K562 (cell line): ENCODE measurements around the gene GABBR1. TPM values are rescaled to one million over a fixed set of nuclear protein-coding genes. Genes with fewer than 3 reads are reported as not detected.
A peak's percentile ranks its signal among the peaks of the same experiment; 100 is the strongest.

Source experiments
- BRD4 ChIP-seq: fragments of 200-600 bp; sonication (generic); IDR thresholded peaks from 2 replicates; pipeline ENCODE4 v1.6.1; 2017; ENCODE audit warnings: inconsistent platforms
- EGR1 ChIP-seq: fragments of 450-650 bp; conservative IDR thresholded peaks from 2 replicates; pipeline ENCODE4 v1.6.1; 2017; ENCODE audit warnings: mild to moderate bottlenecking
- OTX1 ChIP-seq: fragments of 450-650 bp; formaldehyde crosslinking; IDR thresholded peaks from 2 replicates; pipeline ENCODE4 v1.4.0; 2022; ENCODE audit warnings: mild to moderate bottlenecking
- RREB1 ChIP-seq: fragments of 250-450 bp; sonication (Bioruptor Pico); IDR thresholded peaks from 2 replicates; pipeline ENCODE4 v1.4.0; 2020
- SAP30 ChIP-seq: fragments of 200-600 bp; sonication (generic); IDR thresholded peaks from 2 replicates; pipeline ENCODE4 v1.6.1; 2012; ENCODE audit warnings: borderline replicate concordance, low read depth, mild to moderate bottlenecking, moderate library complexity, low read length, control low read depth, inconsistent platforms; ENCODE audit not compliant: insufficient read depth, poor library complexity, severe bottlenecking
- SP2 ChIP-seq: IDR thresholded peaks from 2 replicates; pipeline ENCODE4 v1.6.1; 2011; ENCODE audit warnings: mild to moderate bottlenecking, low read depth, low read length, moderate library complexity; ENCODE audit not compliant: poor library complexity, severe bottlenecking; ENCODE audit errors: extremely low read depth
- TBL1XR1 ChIP-seq, 2 experiments: IDR thresholded peaks; 2 replicates each; pipeline ENCODE4 v1.6.1; 2012; ENCODE audit warnings: improper control_type of control experiment in 2 of 2, low read length in 2 of 2, mild to moderate bottlenecking in 1 of 2
- THAP7 ChIP-seq: fragments of 250-450 bp; sonication (Bioruptor Pico); IDR thresholded peaks from 2 replicates; pipeline ENCODE4 v1.5.0; 2021
- XRCC4 ChIP-seq: IDR thresholded peaks from one replicate; pipeline ENCODE4 v1.6.1; 2011; ENCODE audit not compliant: insufficient read depth, insufficient read length; ENCODE audit errors: extremely low read depth
- ZBTB7A ChIP-seq: IDR thresholded peaks from 2 replicates; pipeline ENCODE4 v1.6.1; 2011; ENCODE audit warnings: low read depth, mild to moderate bottlenecking, low read length, moderate library complexity, borderline replicate concordance; ENCODE audit not compliant: control insufficient read depth
- ZKSCAN3 ChIP-seq: fragments of 250-450 bp; sonication (Bioruptor Pico); IDR thresholded peaks from 2 replicates; pipeline ENCODE4 v1.4.0; 2020
- ZNF134 ChIP-seq: fragments of 250-450 bp; sonication (Bioruptor Pico); conservative IDR thresholded peaks from 2 replicates; pipeline ENCODE4 v1.4.0; 2020
- ZNF212 ChIP-seq: fragments of 450-650 bp; formaldehyde crosslinking; IDR thresholded peaks from 2 replicates; pipeline ENCODE4 v1.4.0; 2020; ENCODE audit warnings: mild to moderate bottlenecking
- ZNF224 ChIP-seq: sonication (generic); formaldehyde crosslinking; IDR thresholded peaks from 2 replicates; pipeline ENCODE4 v1.8.0; 2022; ENCODE audit warnings: mild to moderate bottlenecking, missing genetic modification reagents
- ZNF445 ChIP-seq: fragments of 250-450 bp; sonication (Bioruptor Pico); IDR thresholded peaks from 2 replicates; pipeline ENCODE4 v1.4.0; 2020; ENCODE audit warnings: low read depth, mild to moderate bottlenecking, moderate library complexity
- polyA plus RNA-seq, 8 experiments: library from polyadenylated mRNA; depleted of rRNA in 4 of 8; stranded (reverse) in 5 of 8; unstranded in 3 of 8; fragments of >200 nt; fragmentation: Nextera tagmentation in 2 of 8; fragmentation: Illumina TruSeq in 1 of 8; extraction: Ambion mirVana in 2 of 8; extraction: Trizol in 1 of 8; gene quantifications; 2 replicates each; pipeline versions ENCODE4 v1.2.1 to v1.2.3, GENCODE V29; 2011 to 2014; ENCODE audit warnings: inconsistent platforms in 1 of 8, missing spikeins in 1 of 8
- total RNA-seq, 7 experiments: library from RNA; depleted of rRNA in 6 of 7; stranded (reverse); fragments of >200 nt in 6 of 7; fragmentation: Illumina TruSeq in 2 of 7; extraction: Trizol in 2 of 7; gene quantifications; 2 replicates each; pipeline versions ENCODE4 v1.2.1 to v1.2.3, GENCODE V29; 2011 to 2021; ENCODE audit warnings: low replicate concordance in 1 of 7
- TF ChIP-seq, protein P1 (sequence below): sonication (generic); formaldehyde crosslinking; IDR thresholded peaks from 2 replicates; pipeline ENCODE4 v1.8.0; 2022; ENCODE audit warnings: missing genetic modification reagents, mild to moderate bottlenecking, moderate library complexity, borderline replicate concordance
- TF ChIP-seq, protein P2 (sequence below): fragments of 250-450 bp; sonication (Bioruptor Pico); IDR thresholded peaks from 2 replicates; pipeline ENCODE4 v1.4.0; 2020; ENCODE audit warnings: mild to moderate bottlenecking, moderate library complexity, borderline replicate concordance

GABBR1 gene
- total and polyA plus RNA-seq, 9 of the 15 experiments (the other 6 are each of a cell fraction or from before 2014, with no cell fraction given): 2.2 to 48.3 (median 20.8) TPM

DNA sequence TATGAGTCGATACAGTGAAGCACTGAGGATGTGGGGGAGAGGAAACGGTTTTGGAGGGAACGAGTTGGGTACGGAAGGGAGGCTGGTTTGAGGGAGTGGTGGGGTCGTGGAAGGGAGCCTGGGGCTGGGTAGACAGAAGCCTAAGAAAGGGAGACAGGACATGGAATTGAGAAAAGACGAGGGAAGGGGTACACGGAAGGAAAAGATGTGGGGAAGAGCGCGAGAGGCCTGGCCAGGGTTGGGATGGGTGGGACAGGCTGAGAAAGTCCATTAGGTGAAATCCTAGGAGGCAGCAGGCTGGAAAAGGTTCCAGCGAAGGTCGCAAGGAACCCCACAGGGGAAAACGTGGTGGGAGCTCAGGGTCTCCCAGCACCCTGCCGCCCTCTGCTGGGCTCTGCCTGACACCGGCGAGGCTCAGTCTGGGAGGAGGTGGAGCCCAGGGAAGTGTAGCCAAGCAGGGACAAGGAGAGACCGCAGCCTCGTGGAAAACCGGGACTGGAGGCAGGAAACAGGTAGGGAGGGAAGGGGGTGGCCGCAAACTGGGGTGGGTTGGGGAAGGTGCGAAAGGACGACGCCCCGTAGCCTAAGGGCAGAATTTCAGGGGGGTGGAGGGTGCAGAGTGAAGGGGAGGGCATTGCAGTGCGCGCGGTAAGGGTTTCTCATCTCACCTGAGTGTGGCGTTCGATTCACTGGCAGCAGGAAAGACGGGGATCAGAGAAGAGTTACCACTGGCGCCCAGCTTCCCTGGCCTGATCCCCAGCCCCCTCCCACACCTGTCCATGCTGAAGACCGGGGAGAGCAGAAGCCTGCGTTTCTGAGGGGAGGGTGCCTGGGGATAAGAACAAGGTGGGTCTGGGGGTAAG is 4.3 kb downstream of the GABBR1 start (continued):
- TF ChIP-seq ZKSCAN3 (CRISPR knock-in tag): no peak
- no peak for TF ChIP-seq EGR1
- TF ChIP-seq SAP30: peak; percentile 40
- TF ChIP-seq, protein P1, sequence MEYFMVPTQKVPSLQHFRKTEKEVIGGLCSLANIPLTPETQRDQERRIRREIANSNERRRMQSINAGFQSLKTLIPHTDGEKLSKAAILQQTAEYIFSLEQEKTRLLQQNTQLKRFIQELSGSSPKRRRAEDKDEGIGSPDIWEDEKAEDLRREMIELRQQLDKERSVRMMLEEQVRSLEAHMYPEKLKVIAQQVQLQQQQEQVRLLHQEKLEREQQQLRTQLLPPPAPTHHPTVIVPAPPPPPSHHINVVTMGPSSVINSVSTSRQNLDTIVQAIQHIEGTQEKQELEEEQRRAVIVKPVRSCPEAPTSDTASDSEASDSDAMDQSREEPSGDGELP (CRISPR knock-in tag): peak; percentile 71; the same call in 1 of the 2 replicates
- TF ChIP-seq ZNF134 (CRISPR knock-in tag): no peak
- peak; percentile 95 for TF ChIP-seq OTX1 (CRISPR knock-in tag)
- TF ChIP-seq TBL1XR1 (IDR thresholded peaks at IDR 0.05; ENCODE audit: low read length in 2 of 2): no peak
- TF ChIP-seq ZNF212: no peak; the same call in 1 of the 2 replicates
- TF ChIP-seq XRCC4: no peak
- TF ChIP-seq BRD4: no peak
- no peak for TF ChIP-seq ZNF445 (CRISPR knock-in tag)
- TF ChIP-seq RREB1: no peak
- TF ChIP-seq ZBTB7A: peak; percentile 100
- TF ChIP-seq THAP7: no peak
- TF ChIP-seq SP2: no peak
- TF ChIP-seq, protein P2, sequence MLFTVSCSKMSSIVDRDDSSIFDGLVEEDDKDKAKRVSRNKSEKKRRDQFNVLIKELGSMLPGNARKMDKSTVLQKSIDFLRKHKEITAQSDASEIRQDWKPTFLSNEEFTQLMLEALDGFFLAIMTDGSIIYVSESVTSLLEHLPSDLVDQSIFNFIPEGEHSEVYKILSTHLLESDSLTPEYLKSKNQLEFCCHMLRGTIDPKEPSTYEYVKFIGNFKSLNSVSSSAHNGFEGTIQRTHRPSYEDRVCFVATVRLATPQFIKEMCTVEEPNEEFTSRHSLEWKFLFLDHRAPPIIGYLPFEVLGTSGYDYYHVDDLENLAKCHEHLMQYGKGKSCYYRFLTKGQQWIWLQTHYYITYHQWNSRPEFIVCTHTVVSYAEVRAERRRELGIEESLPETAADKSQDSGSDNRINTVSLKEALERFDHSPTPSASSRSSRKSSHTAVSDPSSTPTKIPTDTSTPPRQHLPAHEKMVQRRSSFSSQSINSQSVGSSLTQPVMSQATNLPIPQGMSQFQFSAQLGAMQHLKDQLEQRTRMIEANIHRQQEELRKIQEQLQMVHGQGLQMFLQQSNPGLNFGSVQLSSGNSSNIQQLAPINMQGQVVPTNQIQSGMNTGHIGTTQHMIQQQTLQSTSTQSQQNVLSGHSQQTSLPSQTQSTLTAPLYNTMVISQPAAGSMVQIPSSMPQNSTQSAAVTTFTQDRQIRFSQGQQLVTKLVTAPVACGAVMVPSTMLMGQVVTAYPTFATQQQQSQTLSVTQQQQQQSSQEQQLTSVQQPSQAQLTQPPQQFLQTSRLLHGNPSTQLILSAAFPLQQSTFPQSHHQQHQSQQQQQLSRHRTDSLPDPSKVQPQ (CRISPR knock-in tag): no peak
- no peak for TF ChIP-seq ZNF224 (CRISPR knock-in tag)
